GM18519 (cell line): ENCODE results near the gene FAM72C.
"Not testable (repeated sequence)": the region's sequence is repeated elsewhere in the genome, so short reads cannot be mapped to it uniquely, and the experiment has no call there.

Experiments
- ATAC-seq: cut with Tn5 transposase; IDR thresholded peaks from one replicate; pipeline ENCODE4 v1.9.1; 2021; ENCODE audit warnings: mild to moderate bottlenecking, moderate library complexity; ENCODE audit not compliant: unreplicated experiment, low FRiP score

The FAM72C gene

GRCh38 chr1:143918552-143918951 lies 53.2 kb downstream of the FAM72C start:
- ATAC-seq, result not testable (repeated sequence)

GRCh38 chr1:143913705-143914104 lies 58.1 kb downstream of the FAM72C start:
- ATAC-seq, result not testable (repeated sequence)
